Retinal pigment epithelial cell (primary cell): Measurements from ENCODE around the gene TMF1.

Experiments
- DNase-seq: peaks from one replicate; pipeline ENCODE4 v3.0.0-alpha.2; 2010; ENCODE audit warnings: low read depth
- H3K4me3 ChIP-seq: 2 replicates; pipeline ENCODE4 v1.5.1; 2011; ENCODE audit warnings: mild to moderate bottlenecking, low read length, control low read depth, moderate library complexity
- CTCF ChIP-seq: conservative IDR thresholded peaks from 2 replicates; pipeline ENCODE4 v1.5.1; 2011; ENCODE audit warnings: low read depth, low read length, control low read depth, inconsistent platforms

The TMF1 gene

GRCh38 chr3:69080233-69080920 is 28.2 kb upstream of the TMF1 start, which contains the start of gene UBA3:
Gene UBA3 (minus strand): TSS chr3:69080365. CDS start chr3:69080353, 12 bp downstream.
- H3K4me3 ChIP-seq, result peak within 1 kb of the TSS; percentile 86
- DNase-seq, result peak; percentile 48
- TF ChIP-seq CTCF, result no peak

- H3K4me3 ChIP-seq, result peak overlapping the region; percentile 86
- TF ChIP-seq CTCF, result no peak
- DNase-seq, result no peak
Measured at GRCh38 chr3:69079269-69080159, 27.4 kb upstream of the TMF1 start.

GRCh38 chr3:69072928-69073327 is 20.8 kb upstream of the TMF1 start:
- H3K4me3 ChIP-seq, result no peak overlapping the region
- TF ChIP-seq CTCF, result no peak
- no peak for DNase-seq

GRCh38 chr3:69066121-69066520 is 14.0 kb upstream of the TMF1 start:
- no peak for DNase-seq
- TF ChIP-seq CTCF, result no peak
- no peak overlapping the region for H3K4me3 ChIP-seq

- no peak for DNase-seq
- H3K4me3 ChIP-seq, result no peak overlapping the region
- no peak for TF ChIP-seq CTCF
Measured at GRCh38 chr3:69065318-69065964, 13.3 kb upstream of the TMF1 start.

GRCh38 chr3:69063636-69064035 is 11.5 kb upstream of the TMF1 start:
- DNase-seq, result no peak
- no peak overlapping the region for H3K4me3 ChIP-seq
- no peak for TF ChIP-seq CTCF
